HepG2 (cell line): ENCODE measurements around the gene ZNF597. TPM values are rescaled to one million over a fixed set of nuclear protein-coding genes. Genes with fewer than 3 reads are reported as not detected.
A peak's percentile ranks its signal among the peaks of the same experiment; 100 is the strongest.

Experiments used
- DNMT1 ChIP-seq: sonication (generic); formaldehyde crosslinking; IDR thresholded peaks from 2 replicates; pipeline ENCODE4 v1.5.1; 2020; ENCODE audit warnings: mild to moderate bottlenecking, missing genetic modification reagents
- FOSL2 ChIP-seq: sonication (generic); formaldehyde crosslinking; IDR thresholded peaks from 2 replicates; pipeline ENCODE4 v1.4.0; 2020; ENCODE audit warnings: missing genetic modification reagents
- GZF1 ChIP-seq: sonication (generic); formaldehyde crosslinking; IDR thresholded peaks from 2 replicates; pipeline ENCODE4 v1.5.1; 2020; ENCODE audit warnings: mild to moderate bottlenecking, missing genetic modification reagents
- HNF4G ChIP-seq, 2 experiments: sonication (generic) in 1 of 2; formaldehyde crosslinking in 1 of 2; IDR thresholded peaks; 2 replicates each; pipeline versions ENCODE4 v1.4.0 to v1.6.1; 2011 to 2020; ENCODE audit warnings: borderline replicate concordance in 2 of 2, low read depth in 2 of 2, mild to moderate bottlenecking in 2 of 2, low read length in 1 of 2, missing genetic modification reagents in 1 of 2, moderate library complexity in 1 of 2
- HNRNPUL1 ChIP-seq: fragments of 200-400 bp; formaldehyde crosslinking; IDR thresholded peaks from 2 replicates; pipeline ENCODE4 v1.6.1; 2017; ENCODE audit warnings: low read depth, mild to moderate bottlenecking, low read length, moderate library complexity
- KDM2A ChIP-seq: sonication (generic); formaldehyde crosslinking; IDR thresholded peaks from 2 replicates; pipeline ENCODE4 v1.4.0; 2020; ENCODE audit warnings: low read depth, missing genetic modification reagents, borderline replicate concordance
- PAX8 ChIP-seq: sonication (generic); formaldehyde crosslinking; IDR thresholded peaks from 2 replicates; pipeline ENCODE4 v1.8.0; 2022; ENCODE audit warnings: mild to moderate bottlenecking, missing genetic modification reagents, borderline replicate concordance
- POGZ ChIP-seq: sonication (generic); formaldehyde crosslinking; IDR thresholded peaks from 2 replicates; pipeline ENCODE4 v1.4.0; 2020; ENCODE audit warnings: mild to moderate bottlenecking, missing genetic modification reagents
- PRPF4 ChIP-seq: fragments of 200-400 bp; formaldehyde crosslinking; IDR thresholded peaks from 2 replicates; pipeline ENCODE4 v1.6.1; 2016; ENCODE audit warnings: low read length, low read depth; ENCODE audit not compliant: poor library complexity, severe bottlenecking
- SAFB2 ChIP-seq: sonication (generic); formaldehyde crosslinking; IDR thresholded peaks from 2 replicates; pipeline ENCODE4 v1.5.1; 2020; ENCODE audit warnings: missing genetic modification reagents, low read depth, mild to moderate bottlenecking, borderline replicate concordance
- TBL1XR1 ChIP-seq: fragments of 150-350 bp; IDR thresholded peaks from 2 replicates; pipeline ENCODE4 v1.6.1; 2014; ENCODE audit warnings: borderline replicate concordance, low read length; ENCODE audit not compliant: partially characterized antibody
- TBX2 ChIP-seq: sonication (generic); formaldehyde crosslinking; IDR thresholded peaks from 2 replicates; pipeline ENCODE4 v1.5.0; 2020; ENCODE audit warnings: missing genetic modification reagents, mild to moderate bottlenecking, borderline replicate concordance
- ZNF317 ChIP-seq: sonication (generic); formaldehyde crosslinking; IDR thresholded peaks from 2 replicates; pipeline ENCODE4 v1.5.0; 2020; ENCODE audit warnings: mild to moderate bottlenecking, missing genetic modification reagents
- ZNF572 ChIP-seq: sonication (generic); formaldehyde crosslinking; IDR thresholded peaks from 2 replicates; pipeline ENCODE4 v1.5.1; 2020; ENCODE audit warnings: mild to moderate bottlenecking, missing genetic modification reagents
- ZNF790 ChIP-seq: sonication (generic); formaldehyde crosslinking; IDR thresholded peaks from 2 replicates; pipeline ENCODE4 v1.8.0; 2022; ENCODE audit warnings: missing genetic modification reagents, mild to moderate bottlenecking, borderline replicate concordance
- polyA plus RNA-seq, 8 experiments: library from polyadenylated mRNA; depleted of rRNA in 3 of 8; stranded (reverse) in 7 of 8; unstranded in 1 of 8; fragments of >200 nt; fragmentation: Illumina TruSeq in 4 of 8; extraction: Trizol in 4 of 8; gene quantifications; 2 replicates each; pipeline versions ENCODE4 v1.2.1 to v1.2.3, GENCODE V29; 2011 to 2016; ENCODE audit warnings: low read depth in 4 of 8, missing spikeins in 1 of 8, mixed read lengths in 1 of 8; ENCODE audit not compliant: insufficient read depth in 1 of 8
- total RNA-seq, 5 experiments: library from RNA; depleted of rRNA; stranded (reverse); fragments of >200 nt; fragmentation: Illumina TruSeq; extraction: Trizol; gene quantifications; 2 replicates each; pipeline ENCODE4 v1.2.3, GENCODE V29; 2016; ENCODE audit warnings: low read depth in 1 of 5
- TF ChIP-seq, protein P1 (sequence below): sonication (generic); formaldehyde crosslinking; IDR thresholded peaks from 2 replicates; pipeline ENCODE4 v1.4.0; 2020; ENCODE audit warnings: missing genetic modification reagents
- TF ChIP-seq, protein P2 (sequence below): sonication (generic); formaldehyde crosslinking; IDR thresholded peaks from 2 replicates; pipeline ENCODE4 v1.8.0; 2022; ENCODE audit warnings: mild to moderate bottlenecking, missing genetic modification reagents, moderate library complexity
- TF ChIP-seq, protein P3 (sequence below): sonication (generic); formaldehyde crosslinking; IDR thresholded peaks from 2 replicates; pipeline ENCODE4 v1.4.0; 2020; ENCODE audit warnings: missing genetic modification reagents
- TF ChIP-seq, protein P4 (sequence below): sonication (generic); formaldehyde crosslinking; IDR thresholded peaks from 2 replicates; pipeline ENCODE4 v1.5.0; 2020; ENCODE audit warnings: missing genetic modification reagents
- TF ChIP-seq, protein P5 (sequence below): sonication (generic); formaldehyde crosslinking; IDR thresholded peaks from 2 replicates; pipeline ENCODE4 v1.4.0; 2020; ENCODE audit warnings: mild to moderate bottlenecking, missing genetic modification reagents

ZNF597 gene
- total and polyA plus RNA-seq, 2 of the 13 experiments (the other 11 are each of a cell fraction or from before 2014, with no cell fraction given), result 1.3 to 2.4 TPM

DNA sequence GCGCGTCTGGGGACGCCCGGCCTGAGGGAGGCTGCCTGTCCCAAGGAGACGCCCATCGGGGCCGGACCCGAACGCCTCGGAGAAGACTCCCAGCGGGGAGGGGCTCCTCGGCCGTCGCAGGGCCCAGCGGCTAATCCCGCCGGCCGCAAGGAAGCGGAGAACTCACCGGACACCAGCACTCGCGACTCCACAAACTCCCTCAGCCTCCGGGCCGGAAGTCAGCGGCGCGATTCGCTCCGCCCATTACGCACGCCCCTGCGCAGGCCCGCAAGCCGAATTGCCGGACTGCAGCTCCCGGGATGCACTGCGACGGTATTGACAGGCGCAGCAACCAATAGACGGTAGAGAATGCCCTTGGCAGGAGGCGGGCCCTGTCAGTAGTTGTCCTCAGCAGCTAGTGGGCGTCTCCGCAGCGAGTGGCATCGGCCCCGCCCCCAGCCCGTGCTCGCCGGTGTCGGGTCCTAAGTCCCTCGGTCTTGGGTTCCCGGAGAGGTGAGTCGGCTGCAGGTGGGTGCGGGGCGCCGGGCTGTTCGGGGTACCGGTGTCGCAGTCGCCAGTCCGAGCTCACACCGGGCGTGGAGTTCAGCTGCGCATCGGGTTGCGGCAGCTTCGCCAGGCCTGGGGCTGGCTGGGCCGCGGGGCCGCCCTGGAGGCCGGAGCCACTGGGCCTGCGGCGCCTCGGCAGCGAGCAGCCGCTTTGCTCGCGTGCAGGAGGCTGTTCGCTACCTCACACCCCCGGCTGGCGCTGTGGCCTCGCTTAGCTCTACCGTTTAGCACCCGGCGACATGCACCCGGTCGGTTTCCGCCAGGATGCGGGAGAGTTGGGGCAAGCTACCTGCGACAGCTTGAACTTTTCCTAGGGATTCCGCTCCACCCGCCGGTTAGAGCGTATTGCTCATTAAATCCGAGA, 42.3 kb downstream of the ZNF597 start, which contains the start of the genes ZNF174 and ZSCAN32 (continued):
- TF ChIP-seq KDM2A (CRISPR knock-in tag), result peak; percentile 92
- TF ChIP-seq FOSL2, result peak; percentile 61
- TF ChIP-seq GZF1, result no peak
- peak; percentile 85 for TF ChIP-seq DNMT1
- TF ChIP-seq, protein P1, sequence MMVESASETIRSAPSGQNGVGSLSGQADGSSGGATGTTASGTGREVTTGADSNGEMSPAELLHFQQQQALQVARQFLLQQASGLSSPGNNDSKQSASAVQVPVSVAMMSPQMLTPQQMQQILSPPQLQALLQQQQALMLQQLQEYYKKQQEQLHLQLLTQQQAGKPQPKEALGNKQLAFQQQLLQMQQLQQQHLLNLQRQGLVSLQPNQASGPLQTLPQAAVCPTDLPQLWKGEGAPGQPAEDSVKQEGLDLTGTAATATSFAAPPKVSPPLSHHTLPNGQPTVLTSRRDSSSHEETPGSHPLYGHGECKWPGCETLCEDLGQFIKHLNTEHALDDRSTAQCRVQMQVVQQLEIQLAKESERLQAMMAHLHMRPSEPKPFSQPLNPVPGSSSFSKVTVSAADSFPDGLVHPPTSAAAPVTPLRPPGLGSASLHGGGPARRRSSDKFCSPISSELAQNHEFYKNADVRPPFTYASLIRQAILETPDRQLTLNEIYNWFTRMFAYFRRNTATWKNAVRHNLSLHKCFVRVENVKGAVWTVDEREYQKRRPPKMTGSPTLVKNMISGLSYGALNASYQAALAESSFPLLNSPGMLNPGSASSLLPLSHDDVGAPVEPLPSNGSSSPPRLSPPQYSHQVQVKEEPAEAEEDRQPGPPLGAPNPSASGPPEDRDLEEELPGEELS (CRISPR knock-in tag), result peak; percentile 34; the same call in 1 of the 2 replicates
- peak; percentile 52 for TF ChIP-seq PRPF4
- TF ChIP-seq, protein P2, sequence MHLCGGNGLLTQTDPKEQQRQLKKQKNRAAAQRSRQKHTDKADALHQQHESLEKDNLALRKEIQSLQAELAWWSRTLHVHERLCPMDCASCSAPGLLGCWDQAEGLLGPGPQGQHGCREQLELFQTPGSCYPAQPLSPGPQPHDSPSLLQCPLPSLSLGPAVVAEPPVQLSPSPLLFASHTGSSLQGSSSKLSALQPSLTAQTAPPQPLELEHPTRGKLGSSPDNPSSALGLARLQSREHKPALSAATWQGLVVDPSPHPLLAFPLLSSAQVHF, result no peak
- peak; percentile 28 for TF ChIP-seq TBL1XR1
- no peak; the same call in 1 of the 2 replicates for TF ChIP-seq PAX8
- TF ChIP-seq, protein P3, sequence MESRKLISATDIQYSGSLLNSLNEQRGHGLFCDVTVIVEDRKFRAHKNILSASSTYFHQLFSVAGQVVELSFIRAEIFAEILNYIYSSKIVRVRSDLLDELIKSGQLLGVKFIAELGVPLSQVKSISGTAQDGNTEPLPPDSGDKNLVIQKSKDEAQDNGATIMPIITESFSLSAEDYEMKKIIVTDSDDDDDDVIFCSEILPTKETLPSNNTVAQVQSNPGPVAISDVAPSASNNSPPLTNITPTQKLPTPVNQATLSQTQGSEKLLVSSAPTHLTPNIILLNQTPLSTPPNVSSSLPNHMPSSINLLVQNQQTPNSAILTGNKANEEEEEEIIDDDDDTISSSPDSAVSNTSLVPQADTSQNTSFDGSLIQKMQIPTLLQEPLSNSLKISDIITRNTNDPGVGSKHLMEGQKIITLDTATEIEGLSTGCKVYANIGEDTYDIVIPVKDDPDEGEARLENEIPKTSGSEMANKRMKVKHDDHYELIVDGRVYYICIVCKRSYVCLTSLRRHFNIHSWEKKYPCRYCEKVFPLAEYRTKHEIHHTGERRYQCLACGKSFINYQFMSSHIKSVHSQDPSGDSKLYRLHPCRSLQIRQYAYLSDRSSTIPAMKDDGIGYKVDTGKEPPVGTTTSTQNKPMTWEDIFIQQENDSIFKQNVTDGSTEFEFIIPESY (CRISPR knock-in tag), result peak; percentile 31; the same call in 1 of the 2 replicates
- peak; percentile 96 for TF ChIP-seq ZNF790 (CRISPR knock-in tag)
- TF ChIP-seq, protein P4, sequence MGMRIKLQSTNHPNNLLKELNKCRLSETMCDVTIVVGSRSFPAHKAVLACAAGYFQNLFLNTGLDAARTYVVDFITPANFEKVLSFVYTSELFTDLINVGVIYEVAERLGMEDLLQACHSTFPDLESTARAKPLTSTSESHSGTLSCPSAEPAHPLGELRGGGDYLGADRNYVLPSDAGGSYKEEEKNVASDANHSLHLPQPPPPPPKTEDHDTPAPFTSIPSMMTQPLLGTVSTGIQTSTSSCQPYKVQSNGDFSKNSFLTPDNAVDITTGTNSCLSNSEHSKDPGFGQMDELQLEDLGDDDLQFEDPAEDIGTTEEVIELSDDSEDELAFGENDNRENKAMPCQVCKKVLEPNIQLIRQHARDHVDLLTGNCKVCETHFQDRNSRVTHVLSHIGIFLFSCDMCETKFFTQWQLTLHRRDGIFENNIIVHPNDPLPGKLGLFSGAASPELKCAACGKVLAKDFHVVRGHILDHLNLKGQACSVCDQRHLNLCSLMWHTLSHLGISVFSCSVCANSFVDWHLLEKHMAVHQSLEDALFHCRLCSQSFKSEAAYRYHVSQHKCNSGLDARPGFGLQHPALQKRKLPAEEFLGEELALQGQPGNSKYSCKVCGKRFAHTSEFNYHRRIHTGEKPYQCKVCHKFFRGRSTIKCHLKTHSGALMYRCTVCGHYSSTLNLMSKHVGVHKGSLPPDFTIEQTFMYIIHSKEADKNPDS, result peak; percentile 72; the same call in 1 of the 2 replicates
- TF ChIP-seq TBX2 (CRISPR knock-in tag), result peak; percentile 95
- TF ChIP-seq SAFB2 (CRISPR knock-in tag), result peak; percentile 57
- TF ChIP-seq, protein P5, sequence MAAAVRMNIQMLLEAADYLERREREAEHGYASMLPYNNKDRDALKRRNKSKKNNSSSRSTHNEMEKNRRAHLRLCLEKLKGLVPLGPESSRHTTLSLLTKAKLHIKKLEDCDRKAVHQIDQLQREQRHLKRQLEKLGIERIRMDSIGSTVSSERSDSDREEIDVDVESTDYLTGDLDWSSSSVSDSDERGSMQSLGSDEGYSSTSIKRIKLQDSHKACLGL, result peak; percentile 27; the same call in 1 of the 2 replicates
- TF ChIP-seq POGZ (CRISPR knock-in tag), result peak; percentile 77
- TF ChIP-seq HNF4G (IDR thresholded peaks at IDR 0.05; ENCODE audit: borderline replicate concordance, low read depth, low read length), result peak; percentile 41; the same call in 1 of the 2 replicates
- TF ChIP-seq HNF4G (CRISPR knock-in tag; IDR thresholded peaks at IDR 0.05; ENCODE audit: borderline replicate concordance, low read depth), result no peak
- no peak for TF ChIP-seq ZNF572 (CRISPR knock-in tag)
- TF ChIP-seq ZNF317 (CRISPR knock-in tag), result peak; percentile 45; the same call in 1 of the 2 replicates
- TF ChIP-seq HNRNPUL1, result peak; percentile 46; the same call in 1 of the 2 replicates
